Nephron progenitor cell (in vitro differentiated cells): Measurements from ENCODE around the gene ELMO1.

Source experiments
- DNase-seq: peaks from one replicate; pipeline ENCODE4 v3.0.0; 2021
- H3K27ac Mint-ChIP-seq: 2 replicates; pipeline ENCODE4 v1.8.0; 2021; ENCODE audit warnings: mild to moderate bottlenecking, moderate library complexity, mixed read lengths
- H3K27me3 Mint-ChIP-seq: 2 replicates; pipeline ENCODE4 v1.8.0; 2021; ENCODE audit warnings: mild to moderate bottlenecking, low read depth, mixed read lengths; ENCODE audit not compliant: poor library complexity
- H3K36me3 Mint-ChIP-seq: 2 replicates; pipeline ENCODE4 v1.8.0; 2021; ENCODE audit warnings: low read depth, mixed read lengths
- H3K4me1 Mint-ChIP-seq: 2 replicates; pipeline ENCODE4 v1.8.0; 2021; ENCODE audit warnings: mixed read lengths
- H3K4me3 Mint-ChIP-seq: 2 replicates; pipeline ENCODE4 v1.8.0; 2021; ENCODE audit warnings: mild to moderate bottlenecking, moderate library complexity, mixed read lengths
- H3K9me3 Mint-ChIP-seq: 2 replicates; pipeline ENCODE4 v1.8.0; 2021; ENCODE audit warnings: mild to moderate bottlenecking, moderate library complexity, mixed read lengths
- TF ChIP-seq, protein P1 (sequence below): fragments of 200-600 bp; sonication (generic); IDR thresholded peaks from 2 replicates; pipeline ENCODE4 v1.5.0; 2021; ENCODE audit warnings: antibody characterized with exemption

The ELMO1 gene

DNA sequence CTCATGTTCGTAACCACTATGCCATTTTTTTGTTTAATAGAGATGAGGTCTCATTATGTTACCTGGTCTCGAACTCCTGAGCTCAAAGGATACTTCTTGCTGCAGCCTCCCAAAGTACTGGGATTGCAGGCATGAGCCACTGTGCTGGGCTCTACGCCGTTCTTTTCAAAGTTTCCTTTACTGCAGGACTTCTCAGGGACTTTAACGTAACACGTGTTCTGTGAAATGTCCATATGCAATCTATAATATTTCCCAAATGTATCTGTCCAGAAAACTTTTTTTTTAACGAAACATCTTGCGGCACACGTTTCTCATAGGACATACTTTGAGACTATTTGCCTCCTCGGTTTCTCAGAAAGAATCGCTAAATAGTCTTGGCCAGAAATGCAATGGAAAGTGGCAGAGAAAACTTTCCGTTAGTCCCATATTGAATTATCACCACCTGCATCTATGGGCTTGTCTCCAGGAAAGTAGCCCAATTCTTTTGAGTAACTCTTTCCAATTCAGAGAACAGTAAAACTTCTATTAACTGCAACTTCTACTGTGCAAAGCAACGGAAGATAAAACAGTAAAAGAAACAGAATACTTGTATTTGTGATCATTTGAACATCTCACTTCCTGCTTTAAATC, 96.3 kb downstream of the ELMO1 start:
- Mint-ChIP-seq H3K4me1 (peaks cover 28% of the 10 kb centered on the region), H3K4me3 (no peak overlapping the region), H3K36me3 (no peaks in the 10 kb centered on the region), H3K27me3 (no peaks in the 10 kb centered on the region), H3K27ac (no peak overlapping the region), H3K9me3 (peaks cover 4% of the 10 kb centered on the region)
- TF ChIP-seq, protein P1, sequence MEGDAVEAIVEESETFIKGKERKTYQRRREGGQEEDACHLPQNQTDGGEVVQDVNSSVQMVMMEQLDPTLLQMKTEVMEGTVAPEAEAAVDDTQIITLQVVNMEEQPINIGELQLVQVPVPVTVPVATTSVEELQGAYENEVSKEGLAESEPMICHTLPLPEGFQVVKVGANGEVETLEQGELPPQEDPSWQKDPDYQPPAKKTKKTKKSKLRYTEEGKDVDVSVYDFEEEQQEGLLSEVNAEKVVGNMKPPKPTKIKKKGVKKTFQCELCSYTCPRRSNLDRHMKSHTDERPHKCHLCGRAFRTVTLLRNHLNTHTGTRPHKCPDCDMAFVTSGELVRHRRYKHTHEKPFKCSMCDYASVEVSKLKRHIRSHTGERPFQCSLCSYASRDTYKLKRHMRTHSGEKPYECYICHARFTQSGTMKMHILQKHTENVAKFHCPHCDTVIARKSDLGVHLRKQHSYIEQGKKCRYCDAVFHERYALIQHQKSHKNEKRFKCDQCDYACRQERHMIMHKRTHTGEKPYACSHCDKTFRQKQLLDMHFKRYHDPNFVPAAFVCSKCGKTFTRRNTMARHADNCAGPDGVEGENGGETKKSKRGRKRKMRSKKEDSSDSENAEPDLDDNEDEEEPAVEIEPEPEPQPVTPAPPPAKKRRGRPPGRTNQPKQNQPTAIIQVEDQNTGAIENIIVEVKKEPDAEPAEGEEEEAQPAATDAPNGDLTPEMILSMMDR, result no peak
- no peak for DNase-seq

DNA sequence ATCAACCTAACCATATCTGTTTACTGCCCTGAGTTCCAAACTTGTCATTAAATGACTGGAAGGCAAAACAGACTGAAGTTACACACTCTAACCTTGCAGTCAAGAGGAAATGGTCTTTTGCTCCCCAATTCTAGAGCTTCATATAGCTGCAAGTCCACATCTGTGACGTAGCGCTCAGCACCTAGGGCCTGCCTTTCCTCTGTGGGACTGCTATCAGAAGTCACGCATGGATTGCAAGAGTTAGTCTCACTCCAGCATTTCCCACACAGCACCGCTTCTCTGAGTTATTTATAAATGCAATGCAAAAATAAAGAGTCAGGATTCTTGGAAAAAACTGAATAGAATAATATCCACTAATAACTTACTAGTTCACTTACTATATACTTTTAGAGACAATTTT, 96.9 kb downstream of the ELMO1 start:
- Mint-ChIP-seq H3K27me3 (no peaks in the 10 kb centered on the region), H3K4me3 (no peak overlapping the region), H3K9me3 (peaks cover 4% of the 10 kb centered on the region), H3K27ac (no peak overlapping the region), H3K4me1 (peaks cover 25% of the 10 kb centered on the region), H3K36me3 (no peaks in the 10 kb centered on the region)
- DNase-seq, result no peak
- TF ChIP-seq, protein P1, result no peak

DNA sequence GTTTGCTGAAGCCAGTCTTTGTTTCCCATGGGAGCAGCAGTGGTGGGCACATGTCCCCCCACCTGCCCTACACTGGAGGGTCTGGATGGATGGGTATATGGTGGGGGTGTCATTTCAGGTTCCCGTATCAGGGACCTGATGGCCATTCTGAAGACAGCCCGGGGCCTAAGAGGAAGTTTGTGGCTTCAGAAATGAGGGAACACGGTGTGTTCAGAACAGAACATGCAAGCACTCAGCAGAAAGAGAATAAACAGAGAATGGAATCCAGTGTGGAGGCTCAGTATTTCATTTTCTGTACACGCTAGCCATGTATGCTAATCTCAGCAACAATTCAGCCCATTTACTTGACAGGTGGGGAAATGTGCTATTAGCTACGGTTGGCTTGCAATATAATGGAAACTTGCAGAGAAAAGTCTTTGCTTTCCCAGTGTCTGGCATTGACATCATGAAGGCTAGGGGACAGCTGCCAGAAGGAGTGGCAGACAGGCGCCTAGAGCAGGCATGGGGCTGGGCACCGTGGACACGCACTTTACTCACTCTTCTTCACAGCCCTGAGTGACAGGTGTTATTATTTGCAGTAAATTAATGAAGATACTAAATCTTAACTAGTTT, 98.6 kb downstream of the ELMO1 start:
- TF ChIP-seq, protein P1, result no peak
- peaks cover 4% of the 10 kb centered on the region for H3K9me3 Mint-ChIP-seq
- no peaks in the 10 kb centered on the region for H3K36me3 Mint-ChIP-seq
- no peaks in the 10 kb centered on the region for H3K27me3 Mint-ChIP-seq
- H3K4me3 Mint-ChIP-seq, result no peak overlapping the region
- DNase-seq, result no peak
- H3K27ac Mint-ChIP-seq, result no peak overlapping the region
- H3K4me1 Mint-ChIP-seq, result peaks cover 15% of the 10 kb centered on the region

DNA sequence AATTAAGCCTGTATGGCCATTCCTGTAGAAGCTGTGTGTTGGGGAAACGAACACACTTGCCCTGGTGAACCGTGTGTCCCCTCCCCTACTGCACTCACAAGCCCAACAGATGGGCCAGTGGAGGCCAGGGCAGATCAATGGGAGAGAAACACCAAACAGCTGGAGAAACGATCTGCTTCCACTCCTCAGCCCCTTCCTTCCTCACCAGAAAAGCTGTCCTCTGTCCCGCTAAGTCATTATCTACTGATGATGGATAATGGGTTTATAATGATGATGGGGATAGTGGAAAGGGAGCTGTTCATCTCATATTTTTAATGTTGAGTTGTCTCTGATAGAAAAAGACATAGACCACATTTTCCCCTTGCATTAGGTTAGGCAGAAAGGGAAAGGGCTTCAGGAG, 99.7 kb downstream of the ELMO1 start:
- peaks cover 11% of the 10 kb centered on the region for H3K4me1 Mint-ChIP-seq
- no peak overlapping the region for H3K27ac Mint-ChIP-seq
- H3K27me3 Mint-ChIP-seq, result no peaks in the 10 kb centered on the region

DNA sequence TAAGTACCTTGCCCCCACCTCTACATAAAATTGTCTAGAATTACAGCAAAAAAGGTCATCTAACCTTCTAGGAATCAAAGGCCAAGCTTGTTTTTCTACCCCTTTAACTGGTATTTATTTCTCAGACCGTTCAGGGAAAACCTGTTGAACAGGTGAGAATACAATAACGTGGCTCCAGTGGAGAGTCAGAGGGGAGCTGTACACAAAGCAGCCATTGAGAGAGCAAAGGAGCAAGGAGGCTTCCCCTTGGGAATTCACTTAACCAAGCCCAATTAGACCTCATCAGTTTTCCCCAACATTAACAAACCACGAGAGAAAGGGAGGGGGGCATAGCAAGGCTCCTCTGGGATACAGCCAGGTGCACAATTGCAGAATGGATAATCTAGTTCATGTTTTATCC, 101.9 kb downstream of the ELMO1 start:
- TF ChIP-seq, protein P1, result no peak
- Mint-ChIP-seq H3K27me3 (no peaks in the 10 kb centered on the region), H3K27ac (no peak overlapping the region), H3K9me3 (no peaks in the 10 kb centered on the region), H3K36me3 (no peaks in the 10 kb centered on the region), H3K4me3 (no peak overlapping the region), H3K4me1 (peaks cover 11% of the 10 kb centered on the region)
- DNase-seq, result no peak

More for the DNA sequence above, 99.7 kb downstream of the ELMO1 start:
- TF ChIP-seq, protein P1, result no peak
- Mint-ChIP-seq H3K4me3 (no peak overlapping the region), H3K36me3 (no peaks in the 10 kb centered on the region), H3K9me3 (peaks cover 4% of the 10 kb centered on the region)
- no peak for DNase-seq
